NB4 (cell line): ENCODE data around the gene RHAG.

ENCODE experiments used
- DNase-seq: peaks from one replicate; pipeline ENCODE4 v3.0.0; 2010; ENCODE audit warnings: low read depth
- H3K4me3 ChIP-seq: one replicate; pipeline ENCODE4 v1.5.1; 2011; ENCODE audit warnings: mild to moderate bottlenecking, low read depth, low read length, moderate library complexity
- MYC ChIP-seq: IDR thresholded peaks from 2 replicates; pipeline ENCODE4 v1.6.1; 2011; ENCODE audit warnings: low read depth, low read length
- POLR2A ChIP-seq: IDR thresholded peaks from 2 replicates; pipeline ENCODE4 v1.6.1; 2011; ENCODE audit warnings: mild to moderate bottlenecking; ENCODE audit not compliant: insufficient read length; ENCODE audit errors: extremely low read depth
- TF ChIP-seq, protein P1 (sequence below): IDR thresholded peaks from 2 replicates; pipeline ENCODE4 v1.6.1; 2011; ENCODE audit warnings: low read depth, low read length
- TF ChIP-seq, protein P2 (sequence below): IDR thresholded peaks from one replicate; pipeline ENCODE4 v1.5.1; 2012; ENCODE audit warnings: low read depth, low read length

The RHAG gene

DNA sequence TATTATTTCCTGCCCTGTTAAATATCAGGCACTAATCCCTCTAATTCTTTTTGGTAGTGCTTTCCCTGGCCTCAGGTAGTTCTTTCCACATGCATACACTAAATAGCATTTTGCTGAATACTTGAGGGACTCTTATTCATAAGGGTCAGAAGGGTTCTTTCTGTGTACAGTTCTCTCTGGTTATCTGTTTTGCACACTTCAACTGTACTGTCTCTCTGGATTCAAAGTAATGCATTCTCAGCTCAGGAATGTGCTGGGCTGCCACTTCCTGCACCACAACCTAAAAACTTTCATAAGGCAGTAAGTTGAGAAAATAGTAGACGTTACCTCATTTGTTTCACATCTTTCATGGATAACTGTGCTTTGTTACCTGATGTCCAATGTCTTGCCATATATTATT is 54.1 kb downstream of the RHAG start:
- no peak overlapping the region for H3K4me3 ChIP-seq
- TF ChIP-seq POLR2A (no peak), MYC (no peak)
- TF ChIP-seq, protein P1, sequence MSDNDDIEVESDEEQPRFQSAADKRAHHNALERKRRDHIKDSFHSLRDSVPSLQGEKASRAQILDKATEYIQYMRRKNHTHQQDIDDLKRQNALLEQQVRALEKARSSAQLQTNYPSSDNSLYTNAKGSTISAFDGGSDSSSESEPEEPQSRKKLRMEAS, result no peak
- TF ChIP-seq, protein P2, sequence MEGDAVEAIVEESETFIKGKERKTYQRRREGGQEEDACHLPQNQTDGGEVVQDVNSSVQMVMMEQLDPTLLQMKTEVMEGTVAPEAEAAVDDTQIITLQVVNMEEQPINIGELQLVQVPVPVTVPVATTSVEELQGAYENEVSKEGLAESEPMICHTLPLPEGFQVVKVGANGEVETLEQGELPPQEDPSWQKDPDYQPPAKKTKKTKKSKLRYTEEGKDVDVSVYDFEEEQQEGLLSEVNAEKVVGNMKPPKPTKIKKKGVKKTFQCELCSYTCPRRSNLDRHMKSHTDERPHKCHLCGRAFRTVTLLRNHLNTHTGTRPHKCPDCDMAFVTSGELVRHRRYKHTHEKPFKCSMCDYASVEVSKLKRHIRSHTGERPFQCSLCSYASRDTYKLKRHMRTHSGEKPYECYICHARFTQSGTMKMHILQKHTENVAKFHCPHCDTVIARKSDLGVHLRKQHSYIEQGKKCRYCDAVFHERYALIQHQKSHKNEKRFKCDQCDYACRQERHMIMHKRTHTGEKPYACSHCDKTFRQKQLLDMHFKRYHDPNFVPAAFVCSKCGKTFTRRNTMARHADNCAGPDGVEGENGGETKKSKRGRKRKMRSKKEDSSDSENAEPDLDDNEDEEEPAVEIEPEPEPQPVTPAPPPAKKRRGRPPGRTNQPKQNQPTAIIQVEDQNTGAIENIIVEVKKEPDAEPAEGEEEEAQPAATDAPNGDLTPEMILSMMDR, result no peak
- DNase-seq, result no peak

DNA sequence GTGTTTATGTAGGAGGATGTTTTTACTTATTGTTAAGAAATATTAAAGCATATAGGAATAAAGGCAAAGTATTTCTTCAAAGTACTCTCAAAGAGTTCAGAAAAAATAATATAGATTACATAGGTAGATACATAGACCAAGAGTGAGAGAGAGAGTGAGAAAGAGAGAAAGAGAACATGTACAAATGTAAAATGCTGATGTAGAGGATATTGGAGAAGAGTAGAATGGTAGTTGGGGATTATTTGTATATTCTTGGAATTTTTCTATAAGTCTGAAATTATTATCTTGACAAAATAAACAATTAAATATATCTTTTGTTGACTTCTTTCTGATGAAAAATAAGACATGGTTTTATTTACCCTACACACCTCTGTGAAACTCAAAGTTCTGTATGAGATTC is 57.0 kb downstream of the RHAG start:
- TF ChIP-seq, protein P2, result no peak
- TF ChIP-seq, protein P1, result no peak
- TF ChIP-seq MYC (no peak), POLR2A (no peak)
- no peak for DNase-seq
- H3K4me3 ChIP-seq, result no peak overlapping the region

DNA sequence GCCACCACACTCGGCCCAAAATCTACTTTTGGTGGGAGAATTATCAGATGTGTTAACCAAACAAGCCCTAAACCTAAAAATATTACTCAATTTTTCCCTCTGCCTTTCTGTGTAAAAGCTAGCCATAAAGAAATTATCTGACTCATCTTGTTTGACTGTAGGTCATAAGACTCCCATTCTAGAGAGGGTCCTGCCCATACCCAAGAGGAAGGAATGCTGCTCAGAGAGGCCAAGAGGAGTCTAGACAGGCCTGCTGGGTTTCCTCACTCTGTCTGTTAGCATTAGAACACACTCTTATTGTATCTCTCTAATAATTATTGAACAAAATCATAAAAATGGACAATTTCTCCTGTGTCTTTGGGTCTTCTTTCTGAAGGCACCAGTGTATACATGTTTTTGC is 60.0 kb downstream of the RHAG start:
- TF ChIP-seq, protein P1, result no peak
- TF ChIP-seq MYC (no peak), POLR2A (no peak)
- TF ChIP-seq, protein P2, result no peak
- no peak for DNase-seq
- no peak overlapping the region for H3K4me3 ChIP-seq

DNA sequence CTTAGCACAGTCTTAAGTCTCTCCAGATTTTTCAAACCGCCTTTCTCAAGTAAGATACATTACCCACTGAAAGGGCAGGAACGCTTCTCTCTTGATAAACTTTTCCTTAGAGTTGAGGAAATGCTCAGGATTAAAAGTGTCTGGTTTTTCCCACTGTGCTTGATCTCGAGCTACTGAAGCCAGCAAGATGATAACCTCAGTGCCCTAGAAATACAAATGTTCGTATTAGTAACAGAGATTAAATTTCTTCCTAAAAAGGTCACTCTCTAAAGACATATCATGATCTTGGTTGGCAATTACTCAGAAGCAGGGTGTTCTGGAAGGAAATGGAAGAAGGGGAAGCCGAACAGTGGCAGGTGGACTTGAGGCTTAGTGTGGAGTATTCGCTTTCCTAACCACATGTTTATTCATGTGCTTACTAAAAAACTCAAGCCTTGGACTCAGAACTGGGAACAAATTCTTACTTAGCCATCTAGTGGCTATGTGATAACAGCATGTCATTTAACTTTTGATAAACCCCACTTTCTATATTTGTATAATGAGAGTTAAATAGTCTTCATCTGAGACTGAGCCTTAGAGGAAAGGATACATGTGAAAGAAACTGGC is 66.1 kb downstream of the RHAG start:
- no peak overlapping the region for H3K4me3 ChIP-seq
- TF ChIP-seq, protein P2, result no peak
- TF ChIP-seq MYC (no peak), POLR2A (no peak)
- TF ChIP-seq, protein P1, result no peak
- no peak for DNase-seq

DNA sequence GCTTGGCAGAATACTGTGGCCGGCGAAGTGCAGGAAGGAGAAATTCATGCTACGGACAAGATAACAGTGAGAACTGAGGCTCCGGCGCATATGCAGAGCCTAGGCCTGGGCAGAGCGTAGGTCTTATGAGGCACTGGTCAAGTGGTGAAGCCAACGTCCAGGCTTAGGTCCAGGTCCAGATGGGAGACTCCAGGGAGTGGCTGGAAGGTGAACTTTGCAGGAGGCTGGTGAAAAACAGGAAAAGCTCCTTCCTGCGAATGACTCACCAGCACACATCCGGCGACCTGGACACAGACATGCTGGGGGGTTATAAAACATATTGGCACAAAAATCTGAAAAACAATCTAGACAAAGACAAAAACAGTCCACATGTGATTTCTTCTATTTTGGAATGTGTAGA is 70.8 kb downstream of the RHAG start:
- no peak for DNase-seq
- TF ChIP-seq POLR2A (no peak), MYC (no peak)
- TF ChIP-seq, protein P2, result no peak
- no peak overlapping the region for H3K4me3 ChIP-seq

DNA sequence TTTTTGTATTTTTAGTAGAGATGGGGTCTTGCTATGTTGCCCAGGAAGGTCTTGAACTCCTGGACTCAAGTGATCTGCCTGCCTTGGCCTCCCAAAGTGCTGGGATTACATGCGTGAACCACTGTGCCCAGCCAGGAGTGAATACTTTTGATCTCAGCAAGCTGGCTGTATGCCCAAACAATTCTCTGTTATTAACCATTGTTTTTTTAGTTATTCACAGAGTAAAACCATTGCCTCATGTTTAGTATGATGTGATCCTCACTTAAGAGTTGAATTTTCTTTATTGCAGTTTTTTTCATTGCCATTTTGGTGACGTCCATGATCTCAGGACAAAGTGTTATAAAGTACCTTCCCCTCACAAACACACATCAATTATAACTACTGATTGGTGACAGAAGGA is 71.4 kb downstream of the RHAG start:
- TF ChIP-seq, protein P1, result no peak
- TF ChIP-seq, protein P2, result no peak
- no peak for TF ChIP-seq MYC
- no peak for DNase-seq
- H3K4me3 ChIP-seq, result no peak overlapping the region
